GM12878 (cell line): ENCODE measurements around the gene FZR1. TPM values are rescaled to one million over a fixed set of nuclear protein-coding genes. Genes with fewer than 3 reads are reported as not detected.

Source experiments
- ATAC-seq: fragments of 200-7000 bp; cut with Tn5 transposase; 3 replicates; pipeline ENCODE4 v1.9.1; 2020; ENCODE audit warnings: mild to moderate bottlenecking, moderate library complexity
- BruUV-seq: library from RNA; stranded (reverse); fragments of 400-500 nt; replicated peaks from 2 replicates; lab custom pipeline; 2021; lab: Mats Ljungman, UMichigan
- CTCF ChIA-PET: fragments of 300-600 bp; sonication (Branson Sonifier 250); formaldehyde crosslinking; extraction: SDS; loops from one replicate; lab custom pipeline; 2021; ENCODE audit warnings: inconsistent platforms; lab: Yijun Ruan, JAX
- POLR2A ChIA-PET: fragments of 350-600 bp; formaldehyde crosslinking; extraction: SDS; loops from one replicate; lab custom pipeline; 2021; ENCODE audit warnings: inconsistent platforms; lab: Charles Lee
- RAD21 ChIA-PET: fragments of 300-600 bp; sonication (Branson Sonifier 250); formaldehyde crosslinking; loops from one replicate; lab custom pipeline; 2023; ENCODE audit warnings: antibody characterized with exemption; ENCODE audit not compliant: unreplicated experiment; lab: Charles Lee
- SMC1A ChIA-PET: fragments of 300-600 bp; sonication (Branson Sonifier 250); formaldehyde crosslinking; loops from one replicate; lab custom pipeline; 2023; ENCODE audit not compliant: unreplicated experiment, uncharacterized antibody; lab: Charles Lee
- DNase-seq: peaks from one replicate; pipeline ENCODE4 v3.0.0-alpha.2; 2011; ENCODE audit warnings: low read depth, low spot score
- FAIRE-seq: peaks from 3 replicates; lab custom pipeline; 2011; peaks lifted over from hg19 to GRCh38; lab: Jason Lieb, UNC
- H2AFZ ChIP-seq: 2 replicates; pipeline ENCODE4 v1.6.0; 2011; ENCODE audit warnings: low read depth, low read length, control low read depth; ENCODE audit not compliant: control insufficient read depth
- H3K27ac ChIP-seq: 2 replicates; pipeline ENCODE4 v1.5.1; 2011; ENCODE audit warnings: control low read depth; ENCODE audit not compliant: control insufficient read depth, insufficient read depth
- H3K27me3 ChIP-seq, 2 experiments: replicated peaks in 1 of 2; 2 replicates each; pipeline versions ENCODE4 v1.6.0 to v1.6.1; 2011; ENCODE audit warnings: low read length in 1 of 2; ENCODE audit not compliant: control insufficient read depth in 2 of 2, insufficient read depth in 2 of 2
- H3K36me3 ChIP-seq, 2 experiments: 2 replicates each; pipeline ENCODE4 v1.5.1; 2011; ENCODE audit warnings: low read length in 1 of 2; ENCODE audit not compliant: control insufficient read depth in 2 of 2, insufficient read depth in 2 of 2
- H3K4me1 ChIP-seq: 2 replicates; pipeline ENCODE4 v1.6.1; 2011; ENCODE audit warnings: mild to moderate bottlenecking, low read length, moderate library complexity, mixed read lengths; ENCODE audit not compliant: control insufficient read depth, insufficient read depth
- H3K4me2 ChIP-seq: 2 replicates; pipeline ENCODE4 v1.6.0; 2011; ENCODE audit warnings: control low read depth; ENCODE audit not compliant: control insufficient read depth, insufficient read depth
- H3K4me3 ChIP-seq: fragments of 200-600 bp; sonication (generic); 2 replicates; pipeline ENCODE4 v1.5.1; 2016
- H3K79me2 ChIP-seq: 2 replicates; pipeline ENCODE4 v1.6.0; 2011; ENCODE audit warnings: low read length; ENCODE audit not compliant: control insufficient read depth, insufficient read depth
- H3K9ac ChIP-seq: 2 replicates; pipeline ENCODE4 v1.8.0; 2011; ENCODE audit warnings: low read length, control low read depth, mixed read lengths; ENCODE audit not compliant: control insufficient read depth, insufficient read depth
- H3K9me3 ChIP-seq: replicated peaks from 3 replicates; pipeline ENCODE4 v1.5.1; 2011; ENCODE audit warnings: mild to moderate bottlenecking, low read length; ENCODE audit not compliant: control insufficient read depth, insufficient read depth
- H4K20me1 ChIP-seq: 2 replicates; pipeline ENCODE4 v1.6.0; 2011; ENCODE audit not compliant: control insufficient read depth, insufficient read depth
- ATF3 ChIP-seq: IDR thresholded peaks from 2 replicates; pipeline ENCODE4 v1.6.1; 2011; ENCODE audit warnings: low read depth, mild to moderate bottlenecking, low read length, moderate library complexity, borderline replicate concordance; ENCODE audit errors: extremely low read depth
- BCL3 ChIP-seq: IDR thresholded peaks from 2 replicates; pipeline ENCODE4 v1.6.1; 2011; ENCODE audit warnings: borderline replicate concordance, low read depth, mild to moderate bottlenecking, moderate library complexity, low read length; ENCODE audit not compliant: insufficient read depth, poor library complexity, severe bottlenecking
- FOXM1 ChIP-seq: IDR thresholded peaks from 2 replicates; pipeline ENCODE4 v1.6.1; 2012; ENCODE audit warnings: low read depth, mild to moderate bottlenecking, inconsistent platforms, low read length, moderate library complexity
- IRF4 ChIP-seq: IDR thresholded peaks from 2 replicates; pipeline ENCODE4 v1.6.1; 2011; ENCODE audit warnings: low read depth, low read length
- NRF1 ChIP-seq: conservative IDR thresholded peaks from 2 replicates; pipeline ENCODE4 v1.6.1; 2011; ENCODE audit warnings: mild to moderate bottlenecking, low read depth, low read length, improper control_type of control experiment
- POLR2A ChIP-seq: IDR thresholded peaks from 2 replicates; pipeline ENCODE4 v1.6.1; 2011; ENCODE audit warnings: low read depth, mild to moderate bottlenecking, low read length
- SIN3A ChIP-seq: IDR thresholded peaks from 2 replicates; pipeline ENCODE4 v1.6.1; 2012; ENCODE audit warnings: low read depth, low read length, improper control_type of control experiment
- SREBF1 ChIP-seq: IDR thresholded peaks from 2 replicates; pipeline ENCODE4 v1.6.1; 2012; ENCODE audit warnings: mild to moderate bottlenecking, low read length
- STAT1 ChIP-seq: fragments of 450-650 bp; conservative IDR thresholded peaks from 2 replicates; pipeline ENCODE4 v1.6.1; 2014; ENCODE audit warnings: antibody characterized with exemption, mild to moderate bottlenecking
- ZNF207 ChIP-seq: fragments of 450-650 bp; IDR thresholded peaks from 2 replicates; pipeline ENCODE4 v1.6.1; 2014; ENCODE audit warnings: antibody characterized with exemption, mild to moderate bottlenecking, borderline replicate concordance
- ZZZ3 ChIP-seq: IDR thresholded peaks from 2 replicates; pipeline ENCODE4 v1.6.1; 2011; ENCODE audit warnings: low read depth; ENCODE audit not compliant: control insufficient read depth, insufficient read length
- WGBS: methylation state at CpG from one replicate; pipeline ENCODE4 v1.1.6; 2016; ENCODE audit warnings: low lambda C conversion rate; ENCODE audit not compliant: insufficient replicate concordance, insufficient coverage; ENCODE audit errors: missing lambda C conversion rate; 5-methylcytosine and 5-hydroxymethylcytosine counted together
- in situ Hi-C: fragments of 300-500 bp; cut with MboI; formaldehyde crosslinking; loops from 9 replicates; pipeline ENCODE4 v1.14.3; 2018; ENCODE audit warnings: mixed read lengths
- intact Hi-C: fragments of 100-400 bp; cut with micrococcal nuclease; formaldehyde crosslinking; loops from one replicate; pipeline ENCODE4 v1.14.2; 2022; ENCODE audit not compliant: unreplicated experiment
- polyA plus RNA-seq, 11 experiments: library from polyadenylated mRNA; depleted of rRNA in 4 of 11; unstranded in 6 of 11; stranded (reverse) in 5 of 11; fragments of >200 nt; fragmentation: Nextera tagmentation in 4 of 11; fragmentation: Illumina TruSeq in 1 of 11; extraction: Ambion mirVana in 4 of 11; extraction: Trizol in 1 of 11; gene quantifications; 1 replicate in 1 of 11; 2 replicates in 10 of 11; pipeline versions ENCODE4 v1.2.1 to v1.2.3, GENCODE V29; 2011 to 2016; ENCODE audit warnings: inconsistent platforms in 2 of 11, missing spikeins in 2 of 11, low read depth in 1 of 11
- total RNA-seq, 4 experiments: library from RNA; depleted of rRNA in 3 of 4; stranded (reverse); fragments of >200 nt in 3 of 4; fragmentation: Illumina TruSeq in 1 of 4; extraction: Trizol in 1 of 4; gene quantifications; 2 replicates each; pipeline versions ENCODE4 v1.2.1 to v1.2.3, GENCODE V29; 2013 to 2021

FZR1 gene
- total and polyA plus RNA-seq, 10 of the 15 experiments (the other 5 are each of a cell fraction or from before 2014, with no cell fraction given): 0.11 to 44.2 (median 29.3) TPM

GRCh38 chr19:3576696-3577443, 70.8 kb downstream of the FZR1 start:
- Histone ChIP-seq H4K20me1 (no peaks in the 10 kb centered on the region), H3K9me3 (no peaks in the 10 kb centered on the region), H3K27ac (no peak overlapping the region), H3K9ac (no peak overlapping the region), H3K27me3 (no peaks in the 10 kb centered on the region), H3K4me3 (no peak overlapping the region), H3K4me1 (peaks cover 3% of the 10 kb centered on the region), H2AFZ (no peak overlapping the region), H3K79me2 (peaks cover 3% of the 10 kb centered on the region), H3K36me3 (no peaks in the 10 kb centered on the region; a peak in 2 of 4 replicates), H3K4me2 (no peak overlapping the region)
- FAIRE-seq: no peak
- DNase-seq: no peak
- CTCF ChIA-PET: no interaction called here
- TF ChIP-seq ZZZ3 (no peak), POLR2A (peak; percentile 26; the same call in 1 of the 2 replicates), BCL3 (peak; percentile 12)
- intact Hi-C loops: no loop called here
- RAD21 ChIA-PET: no interaction called here
- in situ Hi-C loops: no loop called here
- over 99% methylated on average over 25 of the region's 78 CpGs for WGBS
- no peak for ATAC-seq
- no TSS peak for BruUV-seq
- POLR2A ChIA-PET: no interaction called here
- SMC1A ChIA-PET: no interaction called here

- DNase-seq: no peak
- H3K27me3 ChIP-seq: no peaks in the 10 kb centered on the region
- H3K4me1 ChIP-seq: no peaks in the 10 kb centered on the region
- in situ Hi-C loops (no loop called here), intact Hi-C loops (no loop called here)
- H3K4me3 ChIP-seq: no peak overlapping the region
- no peak for ATAC-seq
- no peaks in the 10 kb centered on the region for H3K9me3 ChIP-seq
- no peak overlapping the region for H3K27ac ChIP-seq
- H3K36me3 ChIP-seq: no peaks in the 10 kb centered on the region; a peak in 2 of 4 replicates
- no peak overlapping the region for H3K4me2 ChIP-seq
- POLR2A ChIA-PET: no interaction called here
- BruUV-seq: no TSS peak
- CTCF ChIA-PET: no interaction called here
- RAD21 ChIA-PET: no interaction called here
- SMC1A ChIA-PET: no interaction called here
- FAIRE-seq: no peak
- H3K9ac ChIP-seq: no peak overlapping the region
- peaks cover 3% of the 10 kb centered on the region for H3K79me2 ChIP-seq
- WGBS: 93% methylated on average over 19 of the region's 60 CpGs
- no peaks in the 10 kb centered on the region for H4K20me1 ChIP-seq
- no peak overlapping the region for H2AFZ ChIP-seq
- TF ChIP-seq IRF4: no peak
- no peak for TF ChIP-seq STAT1
- no peak for TF ChIP-seq FOXM1
- no peak for TF ChIP-seq SREBF1
- TF ChIP-seq SIN3A: no peak
- no peak for TF ChIP-seq ZNF207
- no peak for TF ChIP-seq ATF3
- no peak for TF ChIP-seq NRF1
Measured at GRCh38 chr19:3577723-3578344, 71.7 kb downstream of the FZR1 start.
